ENCODE measurements around the gene ACOT7. TPM values are rescaled to one million over a fixed set of nuclear protein-coding genes. Genes with fewer than 3 reads are reported as not detected.

Gene ACOT7
- total RNA-seq, 4 donors from 2014 or later: 23.5 to 50.7 (median 39.0) TPM

GRCh38 chr1:6351480-6352137 is 42.0 kb downstream of the ACOT7 start:
- DNase-seq: no peak
- Histone ChIP-seq H3K27ac (no peak overlapping the region), H3K4me1 (peaks cover 52 to 88% (median 57%) of the 10 kb centered on the region in 3 donors), H3K27me3 (no peaks in the 10 kb centered on the region), H3K9me3 (no peaks in the 10 kb centered on the region), H3K4me3 (no peak overlapping the region), H3K36me3 (no peaks in the 10 kb centered on the region)
- no peak for TF ChIP-seq POLR2A (IDR thresholded peaks at IDR 0.05)
- no peak for TF ChIP-seq CTCF (IDR thresholded peaks at IDR 0.05)
- intact Hi-C loops (cut with DNase I): no loop called here
- 55 to 64% methylated on average over 4 to 11 of the region's 15 CpGs for WGBS, 2 donors

GRCh38 chr1:6350416-6351088 is 43.0 kb downstream of the ACOT7 start:
- peaks cover 52 to 80% (median 57%) of the 10 kb centered on the region in 3 donors for H3K4me1 ChIP-seq

GRCh38 chr1:6349254-6349943 is 44.2 kb downstream of the ACOT7 start:
- Histone ChIP-seq H3K36me3 (peaks cover 0 to 5% (median 0%) of the 10 kb centered on the region in 3 donors), H3K4me1 (peaks cover 43 to 68% (median 49%) of the 10 kb centered on the region in 3 donors), H3K27me3 (no peaks in the 10 kb centered on the region), H3K27ac (peak overlapping the region; percentile 49 to 71 (median 60)), H3K4me3 (no peak overlapping the region), H3K9me3 (no peaks in the 10 kb centered on the region)
- 89% methylated on average over 7 of the region's 18 CpGs; no CpG with 5 or more reads in 1 of the 2 donors for WGBS, 2 donors
- intact Hi-C loops (cut with DNase I): loop anchor here (10.0 kb wide), 1 partner anchor 295 kb away; no protein-coding TSS in a partner anchor
- no peak for TF ChIP-seq CTCF (IDR thresholded peaks at IDR 0.05)
- DNase-seq: no peak

More at GRCh38 chr1:6350416-6351088, 43.0 kb downstream of the ACOT7 start:
- TF ChIP-seq POLR2A (IDR thresholded peaks at IDR 0.05) (no peak), CTCF (IDR thresholded peaks at IDR 0.05) (no peak)
- intact Hi-C loops (cut with DNase I): no loop called here
- Histone ChIP-seq H3K36me3 (peaks cover 0 to under 1% (median 0%) of the 10 kb centered on the region in 3 donors), H3K4me3 (no peak overlapping the region), H3K9me3 (no peaks in the 10 kb centered on the region), H3K27me3 (no peaks in the 10 kb centered on the region), H3K27ac (peak overlapping the region; percentile 45 to 67 (median 48))
- 56 to 79% methylated on average over 7 of the region's 15 CpGs for WGBS, 2 donors
- DNase-seq: no peak

GRCh38 chr1:6348511-6349191 is 44.9 kb downstream of the ACOT7 start:
- H3K9me3 ChIP-seq: no peaks in the 10 kb centered on the region
- peaks cover 0 to 5% (median 0%) of the 10 kb centered on the region in 3 donors for H3K36me3 ChIP-seq
- no peak for DNase-seq
- WGBS, 2 donors: 85 to 100% methylated on average over 1 to 8 of the region's 13 CpGs
- H3K27ac ChIP-seq: peak overlapping the region; percentile 27 to 71 (median 60)
- H3K4me1 ChIP-seq: peaks cover 42 to 67% (median 47%) of the 10 kb centered on the region in 3 donors
- H3K4me3 ChIP-seq: peak overlapping the region in 1 of 4 donors; percentile 3
- intact Hi-C loops (cut with DNase I): loop anchor here (10.0 kb wide), 1 partner anchor 294 kb away; no protein-coding TSS in a partner anchor
- no peaks in the 10 kb centered on the region for H3K27me3 ChIP-seq
- TF ChIP-seq CTCF (IDR thresholded peaks at IDR 0.05) (no peak), POLR2A (IDR thresholded peaks at IDR 0.05) (no peak)

Measured in esophagus squamous epithelium (tissue), 5 donors.